ENCODE measurements around the gene IFNL4.
"Not testable (repeated sequence)": the region's sequence is repeated elsewhere in the genome, so short reads cannot be mapped to it uniquely, and the experiment has no call there.

The IFNL4 gene

DNA sequence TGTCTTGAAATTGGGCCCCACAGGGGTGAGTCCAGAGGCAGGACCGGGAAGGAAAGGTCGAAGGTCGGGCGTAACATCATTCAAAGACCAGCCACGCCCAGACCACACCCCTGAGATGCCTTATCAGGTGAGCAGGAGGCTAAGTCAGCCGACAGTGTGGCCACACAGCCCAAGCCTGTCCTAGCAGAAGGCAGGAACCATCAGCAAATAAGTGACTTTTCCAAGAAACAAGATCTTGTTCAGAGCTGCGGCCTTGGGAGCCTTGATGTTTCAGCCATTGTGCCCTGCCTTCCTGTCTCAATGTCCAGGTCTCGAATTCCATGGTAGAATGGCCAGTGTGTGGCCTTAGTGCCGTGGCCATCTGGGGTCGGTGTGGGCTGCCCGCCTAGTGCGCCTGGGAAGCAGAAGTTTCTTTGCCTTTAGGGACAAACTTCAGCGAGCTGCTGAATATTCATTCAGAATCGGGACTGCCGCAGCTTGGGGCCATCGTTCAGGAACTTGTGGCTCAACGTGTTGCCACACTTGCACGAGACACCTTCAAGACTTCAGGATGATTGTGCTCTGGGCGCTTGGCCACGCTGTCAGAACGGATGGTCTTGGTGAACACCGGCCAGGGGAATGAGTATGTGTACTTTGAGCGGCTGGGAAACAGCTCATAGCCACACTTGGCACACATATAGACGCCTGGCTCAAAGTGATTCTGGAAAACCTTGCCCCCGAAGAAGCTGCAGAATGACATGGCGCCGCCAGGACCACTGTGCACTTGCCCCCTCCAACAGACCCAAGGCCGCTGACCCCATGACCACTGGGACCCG lies 6.1 kb upstream of the IFNL4 start:
- DNase-seq, result no peak

- DNase-seq, result no peak
Observed at GRCh38 chr19:39253374-39254149, 4.9 kb upstream of the IFNL4 start.

DNA sequence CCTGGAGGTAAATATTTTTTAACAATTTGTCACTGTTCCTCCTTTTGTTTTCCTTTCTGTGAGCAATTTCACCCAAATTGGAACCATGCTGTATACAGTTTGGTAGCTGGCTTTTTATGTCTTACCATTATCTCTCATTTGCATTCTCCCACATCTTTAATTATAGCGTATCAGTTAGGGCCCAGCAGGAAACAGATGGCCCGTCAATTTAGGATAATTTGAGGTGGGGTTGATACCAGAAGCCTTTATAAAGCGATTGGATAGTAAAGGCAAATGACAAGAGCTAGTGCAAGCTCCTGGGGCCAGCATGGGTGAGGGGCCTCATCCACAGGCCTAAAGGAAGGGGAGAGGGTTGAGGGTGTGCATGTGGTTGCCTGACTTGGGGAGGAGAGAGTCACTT lies 3.8 kb upstream of the IFNL4 start:
- DNase-seq, result no peak

- DNase-seq, result no peak
Observed at GRCh38 chr19:39251846-39252245, 3.2 kb upstream of the IFNL4 start.

GRCh38 chr19:39251081-39251480 lies 2.4 kb upstream of the IFNL4 start:
- DNase-seq, result no peak

DNA sequence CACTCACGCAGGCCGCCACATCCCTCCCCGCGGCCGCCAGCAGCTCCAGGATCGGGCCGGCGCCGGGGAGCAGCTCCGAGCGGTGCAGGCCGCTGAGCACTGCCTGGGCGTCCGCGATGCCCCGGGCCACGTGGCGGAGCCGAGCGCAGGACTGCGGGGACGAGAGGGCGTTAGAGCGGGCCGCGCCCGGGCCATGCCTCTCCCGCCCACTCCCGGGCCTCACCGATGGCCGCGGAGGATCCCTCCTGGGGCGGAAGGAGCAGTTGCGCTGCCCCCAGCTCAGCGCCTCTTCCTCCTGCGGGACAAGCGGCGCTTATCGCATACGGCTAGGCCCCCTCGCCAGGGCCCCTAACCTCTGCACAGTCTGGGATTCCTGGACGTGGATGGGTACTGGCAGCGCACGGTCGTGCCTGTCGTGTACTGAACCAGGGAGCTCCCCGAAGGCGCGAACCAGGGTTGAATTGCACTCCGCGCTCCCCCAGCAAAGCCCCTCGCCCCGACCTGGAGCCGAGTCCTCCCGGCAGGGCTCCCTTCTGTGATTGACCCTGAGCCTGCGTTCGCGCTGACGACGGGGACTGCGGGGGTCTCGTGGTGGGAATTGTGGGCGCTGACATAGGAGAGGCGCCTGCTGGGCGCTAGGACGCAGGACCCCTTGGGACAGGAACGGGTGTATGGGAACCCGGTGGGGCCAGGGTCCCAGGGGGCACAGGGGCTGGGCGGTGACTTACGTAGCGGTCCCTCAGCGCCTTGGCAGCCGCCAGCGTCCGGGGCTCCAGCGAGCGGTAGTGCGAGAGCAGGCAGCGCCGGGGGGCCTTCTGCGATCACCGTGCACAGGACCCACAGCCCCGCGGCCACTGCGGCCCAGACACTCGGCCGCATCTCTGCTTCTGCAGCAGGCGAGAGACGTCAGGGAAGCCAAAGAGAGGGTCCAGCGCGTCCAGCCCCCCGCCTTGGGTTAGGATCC lies 673 bp downstream of the IFNL4 start:
- DNase-seq, result no peak

DNA sequence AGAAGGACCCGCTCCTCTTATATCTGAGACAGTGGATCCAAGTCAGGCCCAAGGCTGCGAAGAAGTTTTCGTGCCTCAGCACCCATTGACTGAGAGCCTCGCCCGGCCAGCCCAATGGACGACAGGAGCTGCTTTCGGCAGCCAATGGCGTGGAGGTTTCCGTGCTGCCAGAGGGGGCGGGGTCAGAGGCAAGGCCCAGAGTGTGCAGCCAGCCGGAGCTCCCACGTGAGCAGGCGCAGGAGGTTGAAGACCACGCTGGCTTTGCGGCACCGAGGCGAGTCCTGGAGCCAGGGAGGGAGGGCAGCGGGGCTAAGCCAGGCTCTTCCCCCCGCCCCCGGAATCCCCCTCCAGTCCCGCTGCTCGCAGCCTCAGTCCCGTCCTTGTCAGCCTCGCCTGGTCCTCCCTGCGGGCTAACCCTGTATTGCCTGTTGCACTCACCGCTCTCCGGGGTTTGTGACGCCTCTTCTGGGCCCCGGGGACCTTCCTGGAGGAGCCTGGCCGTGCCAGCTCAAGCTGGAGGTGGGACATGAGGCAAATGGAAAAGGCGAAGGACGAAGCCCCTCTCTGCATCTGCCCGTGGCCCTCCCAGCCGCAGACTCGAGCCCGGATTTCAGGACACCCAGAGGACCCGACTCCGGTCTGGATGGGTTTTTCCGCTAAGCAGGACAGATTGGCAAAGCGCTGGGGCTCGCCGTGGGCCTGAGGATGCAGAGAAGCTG lies 1.5 kb downstream of the IFNL4 start:
- peak; percentile 20 to 59 for DNase-seq

- DNase-seq, result not testable (repeated sequence)
Observed at GRCh38 chr19:39245166-39245565, 3.5 kb downstream of the IFNL4 start.

DNA sequence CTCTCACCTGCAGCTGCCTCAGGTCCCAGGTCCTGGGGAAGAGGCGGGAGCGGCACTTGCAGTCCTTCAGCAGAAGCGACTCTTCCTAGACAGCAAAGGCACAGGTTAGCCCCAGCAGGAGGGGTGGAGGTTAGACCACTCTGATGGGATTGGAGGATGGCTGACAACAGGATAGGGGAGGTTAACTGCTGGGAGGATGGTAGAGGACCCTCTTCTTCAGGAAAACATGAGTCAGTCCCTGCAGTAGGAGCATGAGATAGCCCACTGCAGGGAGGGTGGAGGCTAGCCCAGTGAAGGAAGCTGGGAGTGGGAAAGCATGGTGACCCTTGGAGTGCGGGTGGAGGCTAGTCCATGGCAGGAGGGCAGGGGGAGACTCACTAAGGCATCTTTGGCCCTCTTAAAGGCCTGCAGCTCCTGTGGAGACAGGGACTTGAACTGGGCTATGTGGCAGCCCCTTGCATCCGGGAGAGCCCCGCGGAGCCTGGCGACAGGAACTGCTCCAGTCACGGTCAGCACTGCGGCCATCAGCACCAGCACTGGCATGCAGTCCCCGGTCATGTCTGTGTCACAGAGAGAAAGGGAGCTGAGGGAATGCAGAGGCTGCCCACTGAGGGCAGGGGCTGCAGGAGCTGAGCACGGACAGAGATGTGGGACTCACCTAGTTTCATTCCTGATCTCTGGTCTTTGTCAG lies 4.1 kb downstream of the IFNL4 start, which contains the start of gene IFNL3:
Gene IFNL3, minus strand, starts transcription at position 597 of the 691 bp plus-strand sequence. Its CDS starts 39 bp downstream, at position 558.
- DNase-seq, result not testable (repeated sequence)

GRCh38 chr19:39243741-39244140 lies 4.9 kb downstream of the IFNL4 start:
- DNase-seq, result not testable (repeated sequence)

DNA sequence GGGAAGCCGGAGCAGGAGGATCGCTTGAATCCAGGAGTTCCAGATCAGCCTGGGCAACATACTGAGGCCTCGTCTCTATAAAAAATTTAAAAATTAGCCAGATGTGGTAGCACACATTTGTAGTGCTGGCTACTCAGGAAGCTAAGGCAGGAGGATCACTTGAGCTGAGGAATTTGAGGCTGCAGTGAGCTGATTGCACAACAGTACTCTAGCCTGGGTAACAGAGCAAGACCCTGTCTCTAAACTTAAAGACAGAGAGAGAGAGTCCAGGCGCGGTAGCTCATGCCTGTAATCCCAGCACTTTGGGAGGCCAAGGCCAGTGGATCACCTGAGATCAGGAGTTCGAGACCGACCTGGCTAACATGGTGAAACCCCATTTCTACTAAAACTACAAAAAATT lies 8.2 kb downstream of the IFNL4 start:
- no peak for DNase-seq

GRCh38 chr19:39238944-39239343 lies 9.7 kb downstream of the IFNL4 start:
- DNase-seq, result no peak

DNA sequence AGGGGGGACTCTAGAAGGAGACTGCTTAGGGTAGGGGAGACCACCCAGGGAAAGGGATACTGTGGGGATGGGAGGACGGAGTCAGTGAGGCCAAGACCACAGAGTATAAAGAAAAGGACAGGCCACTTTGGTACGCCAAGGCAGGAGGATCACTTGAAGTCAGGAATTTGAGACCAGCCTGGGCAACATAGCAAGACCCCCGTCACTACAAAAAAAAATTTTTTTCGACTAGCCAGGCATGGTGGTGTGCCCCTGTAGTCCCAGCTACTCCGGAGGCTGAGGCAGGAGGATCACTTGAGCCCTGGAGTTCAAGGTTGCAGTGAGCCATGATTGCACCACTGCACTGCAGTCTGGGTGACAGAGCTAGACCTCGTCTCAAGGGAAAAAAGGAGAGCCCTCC lies 10.4 kb downstream of the IFNL4 start:
- DNase-seq, result no peak

- peak; percentile 20 to 51 for DNase-seq
Observed at GRCh38 chr19:39237200-39238184, 11.2 kb downstream of the IFNL4 start.

- peak in 1 of 2 donors; percentile 30 for DNase-seq
Observed at GRCh38 chr19:39236527-39236926, 12.1 kb downstream of the IFNL4 start.

DNA sequence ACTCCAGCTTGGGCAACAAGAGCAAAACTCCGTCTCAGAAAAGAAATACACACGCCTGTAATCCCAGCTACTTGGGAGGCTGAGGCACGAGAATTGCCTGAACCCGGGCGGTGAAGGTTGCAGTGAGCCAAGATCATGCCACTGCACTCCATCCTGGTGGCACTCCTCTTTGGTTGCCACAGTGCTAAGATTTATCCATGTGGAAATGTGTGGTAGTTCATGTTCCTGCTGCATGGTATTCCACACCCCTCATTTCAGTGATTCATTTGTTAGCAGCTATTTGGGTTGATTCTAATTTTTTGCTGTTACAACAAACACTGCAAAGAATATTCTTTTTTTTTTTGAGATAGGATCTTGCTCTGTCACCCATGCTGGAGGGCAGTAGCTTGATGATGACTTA lies 15.9 kb downstream of the IFNL4 start:
- DNase-seq, result no peak

DNA sequence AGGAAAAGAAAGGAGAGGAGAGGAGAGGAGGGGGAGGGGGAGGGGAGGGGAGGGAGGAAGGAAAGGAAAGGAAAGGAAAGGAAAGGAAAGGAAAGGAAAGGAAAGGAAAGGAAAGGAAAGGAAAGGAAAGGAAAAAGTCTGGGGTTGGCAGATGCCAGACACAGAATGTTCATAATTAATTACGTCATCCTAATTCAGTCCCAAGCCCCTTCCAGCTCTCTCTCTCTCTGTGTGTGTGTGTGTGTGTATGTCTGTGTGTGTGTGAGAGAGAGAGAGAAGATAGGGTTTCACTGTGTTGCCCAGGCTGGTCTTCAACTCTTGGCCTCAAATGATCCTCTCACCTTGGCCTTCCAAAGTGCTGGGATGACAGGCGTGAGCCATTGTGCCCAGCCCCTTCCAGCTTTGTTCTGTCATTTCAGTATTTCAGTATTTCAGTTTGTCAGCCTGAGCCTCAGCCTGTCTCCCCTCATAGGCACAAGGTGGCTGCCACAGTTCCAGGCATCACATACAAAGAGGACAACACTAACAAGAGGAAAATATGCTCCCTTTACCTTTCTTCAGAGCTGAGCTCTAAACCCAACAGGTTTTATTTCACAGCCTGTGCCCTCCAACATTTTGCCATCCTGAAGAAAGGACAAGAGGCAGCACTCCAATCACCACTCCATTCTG lies 18.4 kb downstream of the IFNL4 start:
- DNase-seq, result no peak

GRCh38 chr19:39224910-39225309 lies 23.7 kb downstream of the IFNL4 start:
- DNase-seq, result no peak

GRCh38 chr19:39223703-39224279 lies 24.9 kb downstream of the IFNL4 start:
- no peak for DNase-seq
